HL-60 (cell line): ENCODE data around the gene GPR141.

Source experiments
- DNase-seq, 2 experiments: peaks; one replicate each; pipeline ENCODE4 v3.0.0-alpha.2; 2010 to 2020; ENCODE audit warnings: low read depth in 1 of 2, low spot score in 1 of 2
- H3K27ac ChIP-seq: fragments of 250-450 bp; sonication (Bioruptor Pico); replicated peaks from 2 replicates; pipeline ENCODE4 v1.5.1; 2020; ENCODE audit warnings: mild to moderate bottlenecking, moderate library complexity
- H3K27me3 ChIP-seq: fragments of 250-450 bp; sonication (Bioruptor Pico); 2 replicates; pipeline ENCODE4 v1.5.1; 2021; ENCODE audit warnings: mild to moderate bottlenecking, moderate library complexity; ENCODE audit not compliant: insufficient read depth, poor library complexity, severe bottlenecking
- H3K4me3 ChIP-seq: replicated peaks from 2 replicates; pipeline ENCODE4 v1.5.1; 2011; ENCODE audit warnings: mild to moderate bottlenecking, control low read depth, low read length; ENCODE audit not compliant: insufficient read depth
- GABPA ChIP-seq: IDR thresholded peaks from 2 replicates; pipeline ENCODE4 v1.6.1; 2012; ENCODE audit warnings: low read depth
- POLR2AphosphoS5 ChIP-seq: IDR thresholded peaks from 2 replicates; pipeline ENCODE4 v1.6.1; 2012; ENCODE audit warnings: low read depth
- REST ChIP-seq: IDR thresholded peaks from 2 replicates; pipeline ENCODE4 v1.6.1; 2012; ENCODE audit warnings: low read depth; ENCODE audit not compliant: insufficient replicate concordance
- SPI1 ChIP-seq: IDR thresholded peaks from 2 replicates; pipeline ENCODE4 v1.6.1; 2012; ENCODE audit warnings: low read depth, mild to moderate bottlenecking, borderline replicate concordance
- long read RNA-seq: library from polyadenylated mRNA; unstranded; transcript quantifications from one replicate; pipeline ENCODE4 v2.0.0, GENCODE V29; 2020
- TF ChIP-seq, protein P1 (sequence below): IDR thresholded peaks from one replicate; pipeline ENCODE4 v1.5.1; 2011; ENCODE audit warnings: low read length, control low read depth, inconsistent platforms; ENCODE audit not compliant: insufficient read depth

GPR141 gene
- long read RNA-seq, partial matches to known transcripts = 6 of 25 reads
- long read RNA-seq, other reads (novel, unspliced or antisense) = 19 of 25 reads

DNA sequence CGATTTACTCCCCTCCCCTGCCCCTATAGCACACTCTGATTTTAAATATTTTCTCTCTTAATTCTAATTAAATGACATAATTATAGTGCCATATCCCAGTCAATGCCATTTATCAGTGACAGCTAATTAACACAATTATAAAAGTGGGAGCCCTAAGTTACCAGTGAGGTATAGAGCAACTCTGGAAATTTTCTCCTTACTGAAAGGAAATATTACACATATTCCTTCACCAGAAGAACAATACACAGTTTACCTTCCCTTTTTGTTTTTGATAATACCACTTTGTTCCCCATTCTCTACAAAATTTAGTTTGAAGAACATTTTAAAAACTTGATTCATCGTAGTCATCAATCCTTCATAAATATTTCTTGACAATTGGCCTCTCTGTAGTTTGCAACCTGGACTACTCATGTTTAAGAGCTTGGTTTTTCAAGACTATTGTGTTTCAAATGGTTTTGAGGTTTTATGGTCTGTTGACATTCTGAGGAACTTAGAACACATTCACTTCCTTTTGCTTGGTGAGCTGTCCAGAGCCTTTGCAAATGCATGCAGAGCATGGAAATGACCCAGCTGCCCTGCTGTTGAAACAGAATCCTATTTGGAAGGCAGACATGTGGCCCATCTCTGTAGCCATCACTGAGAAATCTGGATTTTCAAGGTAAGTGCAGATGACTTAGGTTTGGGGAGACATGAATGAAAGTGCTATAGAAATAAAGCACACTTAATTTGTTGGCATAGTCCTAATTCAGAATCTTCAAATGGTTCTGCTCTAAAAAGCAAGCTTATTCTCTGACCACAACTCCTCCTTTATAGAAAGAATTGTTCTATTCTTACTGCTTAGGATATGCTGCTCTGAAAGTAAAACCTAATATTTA is at the start of gene GPR141:
Gene GPR141, plus strand, starts transcription at position 521 of the 875 bp plus-strand sequence. CDS start 56,628 bp downstream, outside the sequence.
- H3K4me3 ChIP-seq = peak within 1 kb of the TSS; percentile 56
- H3K27me3 ChIP-seq = no peaks in the 10 kb centered on the region
- peak; percentile 55 to 91 for DNase-seq
- H3K27ac ChIP-seq = peak within 1 kb of the TSS; percentile 77
- TF ChIP-seq SPI1 = peak; percentile 86
- TF ChIP-seq, protein P1, sequence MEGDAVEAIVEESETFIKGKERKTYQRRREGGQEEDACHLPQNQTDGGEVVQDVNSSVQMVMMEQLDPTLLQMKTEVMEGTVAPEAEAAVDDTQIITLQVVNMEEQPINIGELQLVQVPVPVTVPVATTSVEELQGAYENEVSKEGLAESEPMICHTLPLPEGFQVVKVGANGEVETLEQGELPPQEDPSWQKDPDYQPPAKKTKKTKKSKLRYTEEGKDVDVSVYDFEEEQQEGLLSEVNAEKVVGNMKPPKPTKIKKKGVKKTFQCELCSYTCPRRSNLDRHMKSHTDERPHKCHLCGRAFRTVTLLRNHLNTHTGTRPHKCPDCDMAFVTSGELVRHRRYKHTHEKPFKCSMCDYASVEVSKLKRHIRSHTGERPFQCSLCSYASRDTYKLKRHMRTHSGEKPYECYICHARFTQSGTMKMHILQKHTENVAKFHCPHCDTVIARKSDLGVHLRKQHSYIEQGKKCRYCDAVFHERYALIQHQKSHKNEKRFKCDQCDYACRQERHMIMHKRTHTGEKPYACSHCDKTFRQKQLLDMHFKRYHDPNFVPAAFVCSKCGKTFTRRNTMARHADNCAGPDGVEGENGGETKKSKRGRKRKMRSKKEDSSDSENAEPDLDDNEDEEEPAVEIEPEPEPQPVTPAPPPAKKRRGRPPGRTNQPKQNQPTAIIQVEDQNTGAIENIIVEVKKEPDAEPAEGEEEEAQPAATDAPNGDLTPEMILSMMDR = no peak
- TF ChIP-seq POLR2AphosphoS5 = peak; percentile 68
- peak; percentile 77 for TF ChIP-seq REST
- TF ChIP-seq GABPA = no peak

DNA sequence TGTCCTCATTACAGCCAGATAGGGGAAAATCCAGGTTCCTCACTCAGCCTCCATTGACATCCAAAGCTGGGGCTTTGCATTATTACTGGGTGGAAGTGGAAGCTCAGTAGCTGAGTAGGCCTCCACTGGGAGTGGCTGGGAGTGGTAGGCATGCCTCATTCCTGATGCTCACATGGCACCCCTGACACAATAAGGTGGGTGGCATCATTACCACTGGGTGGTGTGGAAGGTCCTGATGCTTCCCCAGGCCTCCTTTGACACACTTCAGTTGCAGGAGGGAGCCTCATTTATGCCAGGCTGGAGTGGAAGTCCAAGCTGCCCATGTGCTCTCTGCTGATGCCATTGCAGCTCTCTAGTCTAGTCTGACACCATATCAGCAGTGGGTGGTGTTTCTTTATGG is 48.2 kb upstream of the GPR141 start:
- DNase-seq = no peak
- Histone ChIP-seq H3K4me3 (no peak overlapping the region), H3K27ac (no peak overlapping the region), H3K27me3 (no peaks in the 10 kb centered on the region)
- TF ChIP-seq REST = no peak
- TF ChIP-seq POLR2AphosphoS5 = no peak
- TF ChIP-seq, protein P1 = no peak
- TF ChIP-seq SPI1 = no peak
- TF ChIP-seq GABPA = no peak

- TF ChIP-seq POLR2AphosphoS5 (no peak), REST (no peak), GABPA (no peak), SPI1 (no peak)
- TF ChIP-seq, protein P1 = no peak
- H3K4me3 ChIP-seq = no peak overlapping the region
- no peaks in the 10 kb centered on the region for H3K27me3 ChIP-seq
- H3K27ac ChIP-seq = no peak overlapping the region
- DNase-seq = no peak
Observed at GRCh38 chr7:37642028-37642540, 41.5 kb upstream of the GPR141 start.
